H9 (cell line): ENCODE results near the gene FBXW9. TPM values are rescaled to one million over a fixed set of nuclear protein-coding genes. Genes with fewer than 3 reads are reported as not detected.

Source experiments
- DNase-seq: peaks from one replicate; pipeline ENCODE4 v3.0.0-alpha.2; 2017
- H2AFZ ChIP-seq: one replicate; pipeline ENCODE4 v1.6.1; 2013; ENCODE audit warnings: mild to moderate bottlenecking, low read length, control low read depth, moderate library complexity
- H2AK5ac ChIP-seq: 2 replicates; pipeline ENCODE4 v1.6.1; 2013; ENCODE audit warnings: low read length, control low read depth, mixed read lengths; ENCODE audit not compliant: insufficient read length
- H2BK120ac ChIP-seq: one replicate; pipeline ENCODE4 v1.6.1; 2013; ENCODE audit warnings: low read depth, mild to moderate bottlenecking, low read length, control low read depth, inconsistent platforms; ENCODE audit not compliant: poor library complexity, severe bottlenecking
- H2BK12ac ChIP-seq: 2 replicates; pipeline ENCODE4 v1.6.1; 2013; ENCODE audit warnings: low read length, control low read depth, mixed read lengths, low read depth; ENCODE audit not compliant: insufficient read length
- H2BK15ac ChIP-seq: 2 replicates; pipeline ENCODE4 v1.6.1; 2013; ENCODE audit warnings: low read depth, low read length, control low read depth
- H2BK20ac ChIP-seq: one replicate; pipeline ENCODE4 v1.6.1; 2013; ENCODE audit warnings: low read depth, mild to moderate bottlenecking, low read length, control low read depth, inconsistent platforms; ENCODE audit not compliant: poor library complexity, severe bottlenecking
- H2BK5ac ChIP-seq: 2 replicates; pipeline ENCODE4 v1.6.1; 2013; ENCODE audit warnings: low read length, control low read depth, mixed read lengths; ENCODE audit not compliant: insufficient read length
- H3K14ac ChIP-seq: 2 replicates; pipeline ENCODE4 v1.6.1; 2013; ENCODE audit warnings: low read length, control low read depth; ENCODE audit not compliant: insufficient read depth
- H3K18ac ChIP-seq: 2 replicates; pipeline ENCODE4 v1.6.1; 2013; ENCODE audit warnings: low read depth, mild to moderate bottlenecking, mixed read lengths, low read length, control low read depth; ENCODE audit not compliant: insufficient read length
- H3K23ac ChIP-seq: 2 replicates; pipeline ENCODE4 v1.6.1; 2013; ENCODE audit warnings: low read length, control low read depth, mixed read lengths, low read depth; ENCODE audit not compliant: insufficient read length
- H3K23me2 ChIP-seq: 2 replicates; pipeline ENCODE4 v1.6.1; 2013; ENCODE audit warnings: low read depth, mild to moderate bottlenecking, mixed read lengths, low read length, control low read depth; ENCODE audit not compliant: insufficient read length, poor library complexity, severe bottlenecking
- H3K27ac ChIP-seq: 2 replicates; pipeline ENCODE4 v1.5.1; 2013; ENCODE audit warnings: low read length, control low read depth, mixed read lengths, low read depth; ENCODE audit not compliant: insufficient read length
- H3K27me3 ChIP-seq: 2 replicates; pipeline ENCODE4 v1.6.1; 2013; ENCODE audit warnings: low read length, control low read depth, inconsistent platforms; ENCODE audit not compliant: insufficient read depth
- H3K4ac ChIP-seq: 2 replicates; pipeline ENCODE4 v1.6.1; 2013; ENCODE audit warnings: low read depth, mild to moderate bottlenecking, control low read depth, inconsistent platforms, low read length, moderate library complexity
- H3K4me1 ChIP-seq: 2 replicates; pipeline ENCODE4 v1.6.1; 2013; ENCODE audit warnings: low read length, control low read depth, inconsistent platforms; ENCODE audit not compliant: insufficient read depth
- H3K4me2 ChIP-seq: 2 replicates; pipeline ENCODE4 v1.6.1; 2013; ENCODE audit warnings: low read length, control low read depth, mixed read lengths; ENCODE audit not compliant: insufficient read length, insufficient read depth
- H3K56ac ChIP-seq: 2 replicates; pipeline ENCODE4 v1.6.1; 2013; ENCODE audit warnings: low read depth, mild to moderate bottlenecking, mixed read lengths, low read length, control low read depth; ENCODE audit not compliant: insufficient read length
- H3K79me1 ChIP-seq: 2 replicates; pipeline ENCODE4 v1.6.1; 2013; ENCODE audit warnings: low read depth, mild to moderate bottlenecking, moderate library complexity, low read length, control low read depth, inconsistent platforms; ENCODE audit not compliant: insufficient read depth, poor library complexity, severe bottlenecking
- H3K79me2 ChIP-seq: 2 replicates; pipeline ENCODE4 v1.6.1; 2013; ENCODE audit warnings: low read length, control low read depth, inconsistent platforms; ENCODE audit not compliant: insufficient read depth
- H3K9ac ChIP-seq: 2 replicates; pipeline ENCODE4 v1.6.1; 2013; ENCODE audit warnings: low read length, control low read depth, mixed read lengths; ENCODE audit not compliant: insufficient read length; ENCODE audit errors: extremely low read depth
- H3K9me3 ChIP-seq: one replicate; pipeline ENCODE4 v1.6.1; 2013; ENCODE audit warnings: low read depth, low read length, inconsistent platforms; ENCODE audit not compliant: control insufficient read depth
- H3T11ph ChIP-seq: one replicate; pipeline ENCODE4 v1.6.1; 2013; ENCODE audit warnings: mild to moderate bottlenecking, low read length, control low read depth, inconsistent platforms
- H4K20me1 ChIP-seq: one replicate; pipeline ENCODE4 v1.6.1; 2013; ENCODE audit not compliant: control insufficient read depth, insufficient read length, insufficient read depth
- H4K5ac ChIP-seq: 2 replicates; pipeline ENCODE4 v1.6.1; 2013; ENCODE audit warnings: low read depth, mild to moderate bottlenecking, mixed read lengths, low read length, control low read depth; ENCODE audit not compliant: insufficient read length
- H4K8ac ChIP-seq: replicated peaks from 2 replicates; pipeline ENCODE4 v1.6.1; 2013; ENCODE audit warnings: low read length, control low read depth, mixed read lengths, low read depth; ENCODE audit not compliant: insufficient read length
- H4K91ac ChIP-seq: 2 replicates; pipeline ENCODE4 v1.6.1; 2013; ENCODE audit warnings: low read depth, mild to moderate bottlenecking, moderate library complexity, mixed read lengths, low read length, control low read depth; ENCODE audit not compliant: insufficient read length
- H3K27ac Mint-ChIP-seq, 3 experiments: 2 replicates in 2 of 3; 3 replicates in 1 of 3; pipeline ENCODE4 v1.8.0; 2020 to 2021; ENCODE audit warnings: mixed read lengths in 3 of 3, mild to moderate bottlenecking in 1 of 3, moderate library complexity in 1 of 3
- H3K27me3 Mint-ChIP-seq: 2 replicates; pipeline ENCODE4 v1.8.0; 2021; ENCODE audit warnings: low read depth, mild to moderate bottlenecking, moderate library complexity, mixed read lengths
- H3K36me3 Mint-ChIP-seq, 3 experiments: 2 replicates in 2 of 3; 3 replicates in 1 of 3; pipeline ENCODE4 v1.8.0; 2020 to 2021; ENCODE audit warnings: low read depth in 3 of 3, mixed read lengths in 3 of 3; ENCODE audit not compliant: insufficient read depth in 1 of 3
- H3K4me1 Mint-ChIP-seq, 2 experiments: 2 replicates each; pipeline ENCODE4 v1.8.0; 2020; ENCODE audit warnings: mixed read lengths in 2 of 2
- H3K4me3 Mint-ChIP-seq, 2 experiments: 2 replicates in 1 of 2; 3 replicates in 1 of 2; pipeline ENCODE4 v1.8.0; 2020 to 2021; ENCODE audit warnings: mild to moderate bottlenecking in 2 of 2, mixed read lengths in 2 of 2, moderate library complexity in 1 of 2
- H3K9me3 Mint-ChIP-seq, 2 experiments: 2 replicates in 1 of 2; 3 replicates in 1 of 2; pipeline ENCODE4 v1.8.0; 2020; ENCODE audit warnings: mild to moderate bottlenecking in 2 of 2, mixed read lengths in 2 of 2, moderate library complexity in 1 of 2
- WGBS: extraction: QIAGEN DNeasy Blood & Tissue Kit; methylation state at CpG from one replicate; pipeline ENCODE4 v1.1.7; 2013; ENCODE audit warnings: missing lambda C conversion rate, low lambda C conversion rate, mixed read lengths; ENCODE audit not compliant: insufficient read length; ENCODE audit errors: extremely low coverage; 5-methylcytosine and 5-hydroxymethylcytosine counted together
- total RNA-seq: library from RNA; stranded (reverse); gene quantifications from 2 replicates; pipeline ENCODE4 v1.2.1, GENCODE V29; 2021
- TF ChIP-seq, protein P1 (sequence below): fragments of 200-600 bp; sonication (generic); conservative IDR thresholded peaks from 3 replicates; pipeline ENCODE4 v1.8.0; 2021; ENCODE audit warnings: antibody characterized with exemption, mild to moderate bottlenecking

The FBXW9 gene
- total RNA-seq, 1 experiment from 2014 or later, result 11.7 TPM

GRCh38 chr19:12685831-12686230 is 10.6 kb downstream of the FBXW9 start:
- Histone ChIP-seq H2BK20ac (no peak overlapping the region), H4K91ac (no peak overlapping the region), H3K79me2 (no peaks in the 10 kb centered on the region), H3K14ac (no peak overlapping the region), H3K23ac (no peak overlapping the region), H2BK5ac (no peak overlapping the region), H2BK15ac (no peak overlapping the region), H3K4me2 (no peak overlapping the region), H3K18ac (no peak overlapping the region), H3K23me2 (no peaks in the 10 kb centered on the region), H3K27me3 (no peaks in the 10 kb centered on the region), H3K27ac (no peak overlapping the region), H2BK12ac (no peak overlapping the region), H3K56ac (no peak overlapping the region), H3T11ph (no peak overlapping the region), H3K4me1 (no peaks in the 10 kb centered on the region), H3K4ac (no peak overlapping the region), H4K20me1 (no peaks in the 10 kb centered on the region), H2AFZ (no peak overlapping the region), H3K9me3 (no peaks in the 10 kb centered on the region), H3K9ac (no peak overlapping the region), H4K5ac (no peak overlapping the region), H3K79me1 (no peaks in the 10 kb centered on the region), H4K8ac (no peak overlapping the region), H2BK120ac (no peak overlapping the region), H2AK5ac (no peak overlapping the region)
- Mint-ChIP-seq H3K9me3 (peaks cover 0 to 2% of the 10 kb centered on the region in 2 experiments; a peak in 1 of 5 replicates), H3K36me3 (peaks cover 0 to 4% (median 2%) of the 10 kb centered on the region in 3 experiments; a peak in 5 of 7 replicates), H3K27ac (no peak overlapping the region), H3K27me3 (no peaks in the 10 kb centered on the region; the same call in 1 of the 2 replicates), H3K4me3 (no peak overlapping the region), H3K4me1 (peaks cover 2 to 7% of the 10 kb centered on the region in 2 experiments; a peak in 2 of 4 replicates)
- DNase-seq, result no peak
- TF ChIP-seq, protein P1, sequence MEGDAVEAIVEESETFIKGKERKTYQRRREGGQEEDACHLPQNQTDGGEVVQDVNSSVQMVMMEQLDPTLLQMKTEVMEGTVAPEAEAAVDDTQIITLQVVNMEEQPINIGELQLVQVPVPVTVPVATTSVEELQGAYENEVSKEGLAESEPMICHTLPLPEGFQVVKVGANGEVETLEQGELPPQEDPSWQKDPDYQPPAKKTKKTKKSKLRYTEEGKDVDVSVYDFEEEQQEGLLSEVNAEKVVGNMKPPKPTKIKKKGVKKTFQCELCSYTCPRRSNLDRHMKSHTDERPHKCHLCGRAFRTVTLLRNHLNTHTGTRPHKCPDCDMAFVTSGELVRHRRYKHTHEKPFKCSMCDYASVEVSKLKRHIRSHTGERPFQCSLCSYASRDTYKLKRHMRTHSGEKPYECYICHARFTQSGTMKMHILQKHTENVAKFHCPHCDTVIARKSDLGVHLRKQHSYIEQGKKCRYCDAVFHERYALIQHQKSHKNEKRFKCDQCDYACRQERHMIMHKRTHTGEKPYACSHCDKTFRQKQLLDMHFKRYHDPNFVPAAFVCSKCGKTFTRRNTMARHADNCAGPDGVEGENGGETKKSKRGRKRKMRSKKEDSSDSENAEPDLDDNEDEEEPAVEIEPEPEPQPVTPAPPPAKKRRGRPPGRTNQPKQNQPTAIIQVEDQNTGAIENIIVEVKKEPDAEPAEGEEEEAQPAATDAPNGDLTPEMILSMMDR, result no peak
- no CpG with 5 or more reads among the region's 3 CpGs for WGBS
